BE2C (cell line): ENCODE results near the gene EFNB1.

Experiments used
- DNase-seq: peaks from one replicate; pipeline ENCODE4 v3.0.0-alpha.2; 2020
- H3K27me3 ChIP-seq: fragments of 250-450 bp; sonication (Bioruptor Pico); 2 replicates; pipeline ENCODE4 v1.5.1; 2020; ENCODE audit warnings: mild to moderate bottlenecking
- H3K36me3 ChIP-seq: fragments of 250-450 bp; sonication (Bioruptor Pico); 2 replicates; pipeline ENCODE4 v1.5.1; 2020; ENCODE audit warnings: mild to moderate bottlenecking
- H3K4me1 ChIP-seq: fragments of 250-450 bp; sonication (Bioruptor Pico); 2 replicates; pipeline ENCODE4 v1.5.1; 2020
- H3K4me3 ChIP-seq: 2 replicates; pipeline ENCODE4 v1.5.1; 2011; ENCODE audit warnings: low read depth, low read length
- H3K9me3 ChIP-seq: fragments of 250-450 bp; sonication (Bioruptor Pico); 2 replicates; pipeline ENCODE4 v1.5.1; 2020
- CTCF ChIP-seq: IDR thresholded peaks from 2 replicates; pipeline ENCODE4 v1.5.1; 2012; ENCODE audit warnings: mild to moderate bottlenecking, low read depth, low read length

Gene EFNB1

GRCh38 chrX:68844581-68844980 lies 15.8 kb downstream of the EFNB1 start:
- DNase-seq: no peak
- Histone ChIP-seq H3K27me3 (no peaks in the 10 kb centered on the region), H3K4me1 (no peaks in the 10 kb centered on the region), H3K36me3 (peaks cover 4% of the 10 kb centered on the region; the same call in 1 of the 2 replicates), H3K9me3 (no peaks in the 10 kb centered on the region), H3K4me3 (no peak overlapping the region)
- TF ChIP-seq CTCF: no peak

- H3K4me1 ChIP-seq: peaks cover 7% of the 10 kb centered on the region
- H3K9me3 ChIP-seq: no peaks in the 10 kb centered on the region
- no peaks in the 10 kb centered on the region for H3K36me3 ChIP-seq
- no peak for DNase-seq
- no peaks in the 10 kb centered on the region for H3K27me3 ChIP-seq
- TF ChIP-seq CTCF: no peak
- no peak overlapping the region for H3K4me3 ChIP-seq
Measured at GRCh38 chrX:68846536-68846935, 17.7 kb downstream of the EFNB1 start.

GRCh38 chrX:68847172-68847571 lies 18.4 kb downstream of the EFNB1 start:
- no peak for TF ChIP-seq CTCF
- no peaks in the 10 kb centered on the region for H3K36me3 ChIP-seq
- no peak overlapping the region for H3K4me3 ChIP-seq
- H3K27me3 ChIP-seq: no peaks in the 10 kb centered on the region
- peaks cover 10% of the 10 kb centered on the region for H3K4me1 ChIP-seq
- no peak for DNase-seq
- H3K9me3 ChIP-seq: no peaks in the 10 kb centered on the region

GRCh38 chrX:68848189-68848940 lies 19.5 kb downstream of the EFNB1 start:
- Histone ChIP-seq H3K27me3 (no peaks in the 10 kb centered on the region), H3K4me1 (peaks cover 10% of the 10 kb centered on the region), H3K4me3 (no peak overlapping the region), H3K9me3 (no peaks in the 10 kb centered on the region), H3K36me3 (no peaks in the 10 kb centered on the region)
- TF ChIP-seq CTCF: no peak
- DNase-seq: no peak

- DNase-seq: peak; percentile 62
- Histone ChIP-seq H3K4me3 (no peak overlapping the region), H3K36me3 (no peaks in the 10 kb centered on the region), H3K9me3 (no peaks in the 10 kb centered on the region), H3K4me1 (peaks cover 10% of the 10 kb centered on the region), H3K27me3 (no peaks in the 10 kb centered on the region)
- TF ChIP-seq CTCF: no peak
Measured at GRCh38 chrX:68851082-68851481, 22.3 kb downstream of the EFNB1 start.

- Histone ChIP-seq H3K36me3 (no peaks in the 10 kb centered on the region), H3K9me3 (no peaks in the 10 kb centered on the region), H3K4me3 (no peak overlapping the region), H3K27me3 (no peaks in the 10 kb centered on the region), H3K4me1 (peaks cover 10% of the 10 kb centered on the region)
- peak; percentile 42 for DNase-seq
- TF ChIP-seq CTCF: no peak
Measured at GRCh38 chrX:68852046-68852445, 23.2 kb downstream of the EFNB1 start.
